ENCODE measurements around the gene FGF6.
"Not testable (repeated sequence)": the region's sequence is repeated elsewhere in the genome, so short reads cannot be mapped to it uniquely, and the experiment has no call there.

FGF6 gene

DNA sequence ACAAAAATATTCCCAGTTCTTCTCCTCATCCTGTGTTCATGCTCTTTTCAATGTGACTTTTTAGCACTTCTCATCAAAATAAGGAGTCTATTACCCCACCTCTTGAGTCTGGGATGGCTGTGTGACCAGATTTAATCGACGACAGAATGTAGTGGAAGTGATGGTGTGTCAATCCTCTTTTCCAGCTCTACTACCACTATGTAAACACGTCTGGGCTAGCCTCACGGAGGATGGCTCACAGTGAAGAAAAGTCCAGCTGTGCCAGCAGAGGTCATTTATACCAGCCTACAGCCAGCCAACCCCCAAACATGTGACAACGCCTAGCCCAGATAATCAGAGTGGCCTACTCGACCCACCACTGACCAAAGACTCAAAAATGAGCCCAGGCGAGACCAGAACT lies 37.3 kb upstream of the FGF6 start:
- DNase-seq (ENCODE audit: low read depth): no peak
- no peak overlapping the region for H3K4me3 ChIP-seq (ENCODE audit: low read depth, low read length)
- TF ChIP-seq, protein P1, sequence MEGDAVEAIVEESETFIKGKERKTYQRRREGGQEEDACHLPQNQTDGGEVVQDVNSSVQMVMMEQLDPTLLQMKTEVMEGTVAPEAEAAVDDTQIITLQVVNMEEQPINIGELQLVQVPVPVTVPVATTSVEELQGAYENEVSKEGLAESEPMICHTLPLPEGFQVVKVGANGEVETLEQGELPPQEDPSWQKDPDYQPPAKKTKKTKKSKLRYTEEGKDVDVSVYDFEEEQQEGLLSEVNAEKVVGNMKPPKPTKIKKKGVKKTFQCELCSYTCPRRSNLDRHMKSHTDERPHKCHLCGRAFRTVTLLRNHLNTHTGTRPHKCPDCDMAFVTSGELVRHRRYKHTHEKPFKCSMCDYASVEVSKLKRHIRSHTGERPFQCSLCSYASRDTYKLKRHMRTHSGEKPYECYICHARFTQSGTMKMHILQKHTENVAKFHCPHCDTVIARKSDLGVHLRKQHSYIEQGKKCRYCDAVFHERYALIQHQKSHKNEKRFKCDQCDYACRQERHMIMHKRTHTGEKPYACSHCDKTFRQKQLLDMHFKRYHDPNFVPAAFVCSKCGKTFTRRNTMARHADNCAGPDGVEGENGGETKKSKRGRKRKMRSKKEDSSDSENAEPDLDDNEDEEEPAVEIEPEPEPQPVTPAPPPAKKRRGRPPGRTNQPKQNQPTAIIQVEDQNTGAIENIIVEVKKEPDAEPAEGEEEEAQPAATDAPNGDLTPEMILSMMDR (IDR thresholded peaks at IDR 0.05; ENCODE audit: insufficient read depth, low read depth, low read length, missing control alignments): no peak

DNA sequence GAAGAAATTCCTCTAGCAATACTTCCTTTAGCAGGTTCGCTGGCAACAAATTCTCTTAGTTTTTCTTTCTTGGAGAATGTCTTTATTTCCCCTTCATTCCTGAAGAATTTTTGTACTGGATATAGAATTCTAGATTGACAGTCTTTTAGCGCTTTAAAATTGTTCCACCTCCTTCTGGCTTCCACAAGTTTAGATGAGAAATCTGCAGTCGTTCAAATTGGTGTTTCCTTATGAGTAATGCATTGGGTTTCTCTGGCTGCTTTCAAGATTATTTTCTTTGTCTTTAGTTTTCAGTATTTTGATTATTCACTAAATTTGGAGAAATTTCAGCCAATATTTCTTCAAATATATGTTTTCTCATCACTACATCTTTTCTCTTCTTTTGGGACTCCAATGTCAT lies 33.3 kb upstream of the FGF6 start:
- TF ChIP-seq, protein P1 (IDR thresholded peaks at IDR 0.05; ENCODE audit: insufficient read depth, low read depth, low read length, missing control alignments): no peak
- H3K4me3 ChIP-seq (ENCODE audit: low read depth, low read length): no peak overlapping the region
- DNase-seq (ENCODE audit: low read depth): no peak

DNA sequence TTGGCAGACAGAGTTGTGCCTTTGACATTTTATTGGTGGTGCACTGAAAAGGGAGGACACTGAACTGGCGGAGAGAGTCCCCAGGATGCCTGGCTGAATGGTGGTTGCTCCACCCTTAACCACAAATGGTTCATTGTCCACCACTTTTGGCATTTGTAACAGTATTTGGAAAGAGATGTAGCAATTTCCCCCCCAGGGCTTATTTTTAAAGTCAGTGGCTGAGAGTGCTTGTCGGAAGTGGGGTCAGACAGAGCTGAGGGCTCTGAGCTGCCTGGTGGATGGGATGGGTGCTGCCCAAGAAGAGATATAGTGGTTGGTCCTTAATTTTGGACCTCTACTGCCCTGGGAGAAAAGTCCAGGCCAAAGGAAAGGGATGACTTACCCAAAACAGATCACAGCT lies 31.5 kb upstream of the FGF6 start:
- TF ChIP-seq, protein P1 (IDR thresholded peaks at IDR 0.05; ENCODE audit: insufficient read depth, low read depth, low read length, missing control alignments): no peak
- H3K4me3 ChIP-seq (ENCODE audit: low read depth, low read length): no peak overlapping the region
- DNase-seq (ENCODE audit: low read depth): no peak

DNA sequence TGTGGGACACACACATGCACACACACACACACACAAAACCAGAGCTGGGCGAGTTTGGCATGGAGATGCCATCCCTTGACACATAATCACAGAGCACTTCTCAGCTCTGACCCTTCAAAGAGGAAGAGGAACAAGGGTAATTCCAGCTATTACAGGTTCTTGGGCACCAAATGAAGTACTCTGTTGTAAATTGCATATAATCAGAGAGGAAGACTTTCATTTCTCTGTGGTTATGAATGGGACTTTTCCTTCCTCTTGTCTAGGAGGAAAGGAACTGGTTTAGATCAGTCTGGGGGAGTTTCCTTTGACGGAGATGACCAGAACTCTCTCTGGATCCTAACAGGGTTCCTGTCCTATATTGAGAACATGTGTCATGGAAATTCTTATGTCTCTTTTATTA lies 26.4 kb upstream of the FGF6 start:
- DNase-seq (ENCODE audit: low read depth): no peak
- no peak overlapping the region for H3K4me3 ChIP-seq (ENCODE audit: low read depth, low read length)
- TF ChIP-seq, protein P1 (IDR thresholded peaks at IDR 0.05; ENCODE audit: insufficient read depth, low read depth, low read length, missing control alignments): no peak

DNA sequence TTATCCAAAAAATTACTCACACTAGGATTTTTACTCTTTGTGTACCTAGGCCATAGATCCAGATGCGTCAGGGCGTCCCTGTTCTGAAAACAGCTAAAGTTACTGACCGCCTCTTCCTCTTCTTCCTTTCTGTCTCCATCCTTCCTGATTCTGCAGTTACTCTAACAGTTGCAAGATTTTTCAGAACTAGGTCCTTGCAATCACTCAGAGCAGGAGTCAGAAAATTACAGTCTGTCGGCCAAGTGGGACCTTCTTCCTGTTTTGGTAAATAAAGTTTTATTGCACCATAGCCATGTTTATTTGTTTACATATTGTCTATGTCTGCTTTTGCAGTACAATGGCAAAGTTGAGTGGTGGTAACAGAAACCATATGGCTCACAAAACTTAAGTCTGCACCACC lies 25.6 kb upstream of the FGF6 start:
- DNase-seq (ENCODE audit: low read depth): no peak
- H3K4me3 ChIP-seq (ENCODE audit: low read depth, low read length): no peak overlapping the region
- TF ChIP-seq, protein P1 (IDR thresholded peaks at IDR 0.05; ENCODE audit: insufficient read depth, low read depth, low read length, missing control alignments): no peak

DNA sequence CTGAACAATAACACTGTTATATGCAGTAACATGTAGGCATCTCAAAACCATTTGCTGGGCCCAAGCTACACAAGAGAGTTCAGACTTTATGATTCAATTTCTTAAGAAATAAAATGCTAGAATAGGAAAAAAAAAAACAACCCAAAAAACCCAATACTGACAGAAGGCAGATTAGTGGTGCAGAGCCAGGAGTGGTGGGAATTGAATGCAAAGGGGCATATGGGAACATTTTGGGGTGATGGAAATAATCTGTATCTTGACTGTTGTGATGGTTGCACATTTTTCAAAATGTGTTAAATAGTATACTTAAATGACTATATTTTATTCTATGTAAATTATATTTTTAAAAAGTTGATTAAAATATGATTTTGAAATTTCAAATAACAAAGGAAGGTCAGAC lies 23.4 kb upstream of the FGF6 start:
- no peak overlapping the region for H3K4me3 ChIP-seq (ENCODE audit: low read depth, low read length)
- TF ChIP-seq, protein P1 (IDR thresholded peaks at IDR 0.05; ENCODE audit: insufficient read depth, low read depth, low read length, missing control alignments): no peak
- no peak for DNase-seq (ENCODE audit: low read depth)

DNA sequence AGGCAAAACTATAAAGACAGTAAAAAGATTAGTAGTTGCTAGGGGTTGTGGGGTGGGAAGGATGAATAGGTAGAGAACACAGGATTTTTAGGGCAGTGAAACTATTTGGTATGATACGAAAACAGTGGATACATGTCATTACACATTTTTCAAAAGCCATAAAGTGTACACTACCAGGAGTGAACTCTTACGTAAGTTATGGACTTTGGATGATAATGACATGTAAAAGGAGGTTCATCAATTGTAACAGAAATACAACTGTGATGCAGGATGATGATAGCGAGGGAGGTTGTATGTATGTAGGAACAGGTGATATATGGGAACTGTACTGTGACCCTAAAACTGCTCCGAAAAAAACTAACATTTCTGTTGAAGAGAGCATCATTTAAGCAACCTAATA lies 15.1 kb upstream of the FGF6 start:
- TF ChIP-seq, protein P1 (IDR thresholded peaks at IDR 0.05; ENCODE audit: insufficient read depth, low read depth, low read length, missing control alignments): no peak
- H3K4me3 ChIP-seq (ENCODE audit: low read depth, low read length): no peak overlapping the region
- no peak for DNase-seq (ENCODE audit: low read depth)

DNA sequence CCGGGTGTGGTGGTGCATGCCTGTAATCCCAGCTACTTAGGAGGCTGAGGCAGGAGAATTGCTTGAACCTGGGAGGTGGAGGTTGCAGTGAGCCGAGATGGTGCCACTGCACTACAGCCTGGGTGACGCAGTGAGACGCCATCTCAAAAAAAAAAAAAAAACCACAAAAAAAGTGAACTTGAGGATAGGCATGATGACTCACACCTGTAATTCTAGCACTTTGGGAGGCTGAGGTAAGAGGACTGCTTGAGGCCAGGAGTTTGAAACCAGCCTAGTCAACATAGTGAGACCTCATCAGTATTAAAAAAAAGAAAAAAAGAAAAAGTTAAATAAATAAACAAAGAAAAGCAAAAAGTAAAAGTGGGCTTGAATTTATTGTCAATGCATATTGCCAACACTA lies 10.2 kb upstream of the FGF6 start:
- H3K4me3 ChIP-seq (ENCODE audit: low read depth, low read length); DNase-seq (ENCODE audit: low read depth): not testable (repeated sequence)

All from GM12865 (cell line).